Panc1 (cell line): Measurements from ENCODE around the gene CRNKL1.

Experiments
- CTCF ChIP-seq: fragments of 450-650 bp; IDR thresholded peaks from 2 replicates; pipeline ENCODE4 v1.5.1; 2017; ENCODE audit warnings: mild to moderate bottlenecking
- TCF7L2 ChIP-seq: IDR thresholded peaks from 2 replicates; pipeline ENCODE4 v1.6.1; 2011; ENCODE audit warnings: mild to moderate bottlenecking, low read depth, low read length, inconsistent platforms

DNA sequence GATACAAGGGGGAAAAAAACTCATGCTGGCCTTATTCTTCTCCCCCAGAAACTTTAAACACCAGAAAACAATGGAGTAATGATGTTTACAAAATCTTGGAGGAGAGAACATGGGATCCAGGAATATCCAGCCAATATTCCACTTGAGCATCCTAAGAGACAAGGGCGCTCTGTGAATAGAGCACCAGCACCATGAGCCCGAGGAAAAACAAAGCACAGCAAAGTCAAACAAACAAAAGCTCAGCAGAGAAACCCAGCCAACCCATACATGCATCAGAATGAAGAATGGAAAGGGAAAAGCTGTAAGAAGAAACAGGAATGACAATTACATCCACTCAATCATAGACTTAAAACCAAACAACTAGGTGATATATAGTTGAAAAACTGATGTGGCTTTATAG, 39.7 kb downstream of the CRNKL1 start:
- TF ChIP-seq CTCF (no peak), TCF7L2 (no peak)
